Body of pancreas (tissue), 4 donors: ENCODE data around the gene KNDC1. TPM values are rescaled to one million over a fixed set of nuclear protein-coding genes. Genes with fewer than 3 reads are reported as not detected.

Experiments
- ATAC-seq: fragments of 150-250 bp; one replicate; pipeline ENCODE4 v1.9.1; 2016
- DNase-seq, 4 donors: peaks; one replicate each; pipeline ENCODE4 v3.0.0-alpha.2; 2019
- H3K27ac ChIP-seq, 4 donors: fragments of 200-600 bp; sonication (generic); 1 replicate in 3 of 4; 2 replicates in 1 of 4; pipeline versions ENCODE4 v1.5.1 to v1.6.1; 2016 to 2019; ENCODE audit warnings: mild to moderate bottlenecking in 1 of 4, mixed read lengths in 1 of 4, moderate library complexity in 1 of 4
- H3K27me3 ChIP-seq, 2 donors: fragments of 200-600 bp; sonication (generic); one replicate each; pipeline ENCODE4 v1.6.0; 2016; ENCODE audit warnings: mild to moderate bottlenecking in 1 of 2
- H3K36me3 ChIP-seq, 2 donors: fragments of 200-600 bp; sonication (generic); replicated peaks in 1 of 2; 2 replicates each; pipeline ENCODE4 v1.5.1; 2016; ENCODE audit warnings: low read depth in 2 of 2; ENCODE audit not compliant: insufficient read depth in 1 of 2
- H3K4me1 ChIP-seq: fragments of 200-600 bp; sonication (generic); one replicate; pipeline ENCODE4 v1.6.0; 2016
- H3K4me3 ChIP-seq, 2 donors: fragments of 200-600 bp; sonication (generic); 1 replicate in 1 of 2; 2 replicates in 1 of 2; pipeline ENCODE4 v1.5.1; 2016 to 2019
- H3K9me3 ChIP-seq, 3 donors: fragments of 200-600 bp; sonication (generic); 1 replicate in 2 of 3; 2 replicates in 1 of 3; pipeline ENCODE4 v1.5.1; 2016
- POLR2A ChIP-seq, 3 donors: fragments of 450-650 bp; IDR thresholded peaks; one replicate each; pipeline ENCODE4 v1.6.1; 2016; ENCODE audit warnings: antibody characterized with exemption in 3 of 3, mild to moderate bottlenecking in 2 of 3
- WGBS, 2 donors: methylation state at CpG; one replicate each; pipeline ENCODE4 v1.1.5; 2017; 5-methylcytosine and 5-hydroxymethylcytosine counted together
- intact Hi-C: fragments of 100-400 bp; cut with DNase I; formaldehyde crosslinking; loops from one replicate; pipeline ENCODE4 v1.15.1; 2023
- total RNA-seq, 2 donors: library from RNA; depleted of rRNA; stranded (reverse); fragments of >200 nt; gene quantifications; one replicate each; pipeline ENCODE4 v1.1.0, GENCODE V29; 2016
- TF ChIP-seq, protein P1 (sequence below), 7 experiments: fragments of 450-650 bp in 4 of 7; fragments of 200-600 bp in 3 of 7; sonication (generic) in 3 of 7; IDR thresholded peaks; one replicate each; pipeline ENCODE4 v1.5.1; 2016 to 2019; ENCODE audit warnings: antibody characterized with exemption in 7 of 7

KNDC1 gene
- total RNA-seq, 2 donors from 2014 or later: 0.52 to 3.3 TPM

GRCh38 chr10:133195096-133195495, 35.1 kb downstream of the KNDC1 start:
- no peak overlapping the region for H3K4me3 ChIP-seq
- ATAC-seq: no peak
- intact Hi-C loops: no loop called here
- no peak for DNase-seq
- no peaks in the 10 kb centered on the region for H3K27me3 ChIP-seq
- H3K36me3 ChIP-seq: no peaks in the 10 kb centered on the region
- no peaks in the 10 kb centered on the region for H3K9me3 ChIP-seq
- no peaks in the 10 kb centered on the region for H3K4me1 ChIP-seq
- WGBS, 2 donors: 68 to 82% methylated on average over 17 to 19 of the region's 19 CpGs
- no peak overlapping the region for H3K27ac ChIP-seq
- TF ChIP-seq, protein P1, sequence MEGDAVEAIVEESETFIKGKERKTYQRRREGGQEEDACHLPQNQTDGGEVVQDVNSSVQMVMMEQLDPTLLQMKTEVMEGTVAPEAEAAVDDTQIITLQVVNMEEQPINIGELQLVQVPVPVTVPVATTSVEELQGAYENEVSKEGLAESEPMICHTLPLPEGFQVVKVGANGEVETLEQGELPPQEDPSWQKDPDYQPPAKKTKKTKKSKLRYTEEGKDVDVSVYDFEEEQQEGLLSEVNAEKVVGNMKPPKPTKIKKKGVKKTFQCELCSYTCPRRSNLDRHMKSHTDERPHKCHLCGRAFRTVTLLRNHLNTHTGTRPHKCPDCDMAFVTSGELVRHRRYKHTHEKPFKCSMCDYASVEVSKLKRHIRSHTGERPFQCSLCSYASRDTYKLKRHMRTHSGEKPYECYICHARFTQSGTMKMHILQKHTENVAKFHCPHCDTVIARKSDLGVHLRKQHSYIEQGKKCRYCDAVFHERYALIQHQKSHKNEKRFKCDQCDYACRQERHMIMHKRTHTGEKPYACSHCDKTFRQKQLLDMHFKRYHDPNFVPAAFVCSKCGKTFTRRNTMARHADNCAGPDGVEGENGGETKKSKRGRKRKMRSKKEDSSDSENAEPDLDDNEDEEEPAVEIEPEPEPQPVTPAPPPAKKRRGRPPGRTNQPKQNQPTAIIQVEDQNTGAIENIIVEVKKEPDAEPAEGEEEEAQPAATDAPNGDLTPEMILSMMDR (IDR thresholded peaks at IDR 0.05): no peak
- TF ChIP-seq POLR2A (IDR thresholded peaks at IDR 0.05): no peak

- Histone ChIP-seq H3K4me3 (no peak overlapping the region), H3K9me3 (no peaks in the 10 kb centered on the region), H3K27ac (no peak overlapping the region), H3K4me1 (no peaks in the 10 kb centered on the region), H3K27me3 (no peaks in the 10 kb centered on the region), H3K36me3 (no peaks in the 10 kb centered on the region)
- DNase-seq: no peak
- 83 to 91% methylated on average over 6 to 19 of the region's 23 CpGs for WGBS, 2 donors
- TF ChIP-seq POLR2A (IDR thresholded peaks at IDR 0.05): no peak
- TF ChIP-seq, protein P1 (IDR thresholded peaks at IDR 0.05): no peak
- no peak for ATAC-seq
- intact Hi-C loops: no loop called here
Observed at GRCh38 chr10:133195611-133196010, 35.6 kb downstream of the KNDC1 start.

- ATAC-seq (no peak), DNase-seq (no peak)
- no peak for TF ChIP-seq POLR2A (IDR thresholded peaks at IDR 0.05)
- TF ChIP-seq, protein P1 (IDR thresholded peaks at IDR 0.05): no peak
- Histone ChIP-seq H3K9me3 (no peaks in the 10 kb centered on the region), H3K27ac (no peak overlapping the region), H3K27me3 (no peaks in the 10 kb centered on the region), H3K4me3 (no peak overlapping the region), H3K4me1 (no peaks in the 10 kb centered on the region), H3K36me3 (no peaks in the 10 kb centered on the region)
- intact Hi-C loops: no loop called here
- 68 to 74% methylated on average over 7 to 23 of the region's 24 CpGs for WGBS, 2 donors
Observed at GRCh38 chr10:133196221-133196915, 36.3 kb downstream of the KNDC1 start.

DNA sequence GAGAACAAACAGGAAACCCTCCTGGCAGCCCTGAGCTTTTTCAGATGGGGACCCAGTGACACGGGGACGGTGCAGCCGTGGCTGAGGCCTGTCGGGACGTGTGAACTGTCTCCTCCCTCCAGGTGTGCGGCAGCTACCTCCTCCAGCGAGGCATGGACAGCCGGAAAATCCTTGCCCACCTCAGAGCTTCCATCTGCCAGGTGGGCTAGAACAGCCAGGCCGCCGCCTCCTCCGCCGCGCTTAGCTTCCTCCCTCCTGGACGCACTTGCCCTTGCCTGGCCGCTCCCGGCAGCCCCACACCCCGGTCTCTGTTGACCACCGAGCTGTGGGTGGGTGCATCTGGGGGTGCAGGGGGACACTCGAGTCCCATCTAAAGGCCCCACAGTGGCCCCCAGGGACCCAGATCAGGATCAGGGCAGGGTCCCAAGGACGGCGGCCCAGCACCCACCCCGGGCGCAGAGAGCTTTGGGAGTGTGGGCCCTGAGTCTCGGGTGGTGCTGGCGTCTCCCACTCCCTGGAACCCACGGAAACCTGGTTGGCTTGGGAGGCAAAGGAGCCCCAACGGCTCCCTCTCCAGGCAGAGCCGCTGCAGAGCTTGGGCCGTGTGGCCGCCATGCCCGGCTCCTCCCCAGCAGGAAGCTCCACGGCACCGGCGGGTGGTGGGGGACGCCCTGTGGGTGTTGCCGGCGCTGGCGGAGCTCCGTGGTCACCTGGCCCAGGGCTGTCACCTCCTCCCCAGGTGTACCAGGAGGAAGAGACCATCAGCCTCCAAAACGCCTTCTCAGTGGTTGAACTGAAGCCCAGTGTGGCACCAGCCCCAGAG, 37.1 kb downstream of the KNDC1 start:
- DNase-seq (no peak), ATAC-seq (no peak)
- 63 to 73% methylated on average over 16 to 40 of the region's 40 CpGs for WGBS, 2 donors
- TF ChIP-seq, protein P1 (IDR thresholded peaks at IDR 0.05): no peak
- no peak for TF ChIP-seq POLR2A (IDR thresholded peaks at IDR 0.05)
- Histone ChIP-seq H3K36me3 (no peaks in the 10 kb centered on the region), H3K4me1 (no peaks in the 10 kb centered on the region), H3K27me3 (no peaks in the 10 kb centered on the region), H3K9me3 (no peaks in the 10 kb centered on the region), H3K27ac (no peak overlapping the region), H3K4me3 (no peak overlapping the region)
- intact Hi-C loops: no loop called here
